IPS-15b (cell line): Measurements from ENCODE around the gene IMMT.

Experiments
- H3K27me3 ChIP-seq: one replicate; pipeline ENCODE4 v1.6.1; 2013; ENCODE audit warnings: low read length; ENCODE audit not compliant: control insufficient read depth, insufficient read depth
- H3K36me3 ChIP-seq: one replicate; pipeline ENCODE4 v1.6.1; 2013; ENCODE audit warnings: low read length; ENCODE audit not compliant: control insufficient read depth, insufficient read depth
- H3K4me1 ChIP-seq: one replicate; pipeline ENCODE4 v1.6.1; 2013; ENCODE audit warnings: mild to moderate bottlenecking, low read length; ENCODE audit not compliant: control insufficient read depth, insufficient read depth
- H3K4me3 ChIP-seq: one replicate; pipeline ENCODE4 v1.5.1; 2013; ENCODE audit warnings: low read depth, low read length
- H3K9ac ChIP-seq: one replicate; pipeline ENCODE4 v1.6.1; 2013; ENCODE audit warnings: low read depth, mild to moderate bottlenecking, low read length
- H3K9me3 ChIP-seq: one replicate; pipeline ENCODE4 v1.6.1; 2013; ENCODE audit warnings: mild to moderate bottlenecking, low read length; ENCODE audit not compliant: control insufficient read depth, insufficient read depth

IMMT gene

GRCh38 chr2:86224645-86225355 is 29.5 kb upstream of the IMMT start:
- Histone ChIP-seq H3K4me1 (peaks cover 2% of the 10 kb centered on the region), H3K9ac (no peak overlapping the region), H3K9me3 (no peaks in the 10 kb centered on the region), H3K27me3 (no peaks in the 10 kb centered on the region), H3K36me3 (no peaks in the 10 kb centered on the region), H3K4me3 (no peak overlapping the region)

- no peak overlapping the region for H3K4me3 ChIP-seq
- peaks cover 2% of the 10 kb centered on the region for H3K4me1 ChIP-seq
- no peaks in the 10 kb centered on the region for H3K9me3 ChIP-seq
- H3K36me3 ChIP-seq: no peaks in the 10 kb centered on the region
- no peak overlapping the region for H3K9ac ChIP-seq
- no peaks in the 10 kb centered on the region for H3K27me3 ChIP-seq
Observed at GRCh38 chr2:86223927-86224560, 28.8 kb upstream of the IMMT start.

GRCh38 chr2:86223140-86223926 is 28.1 kb upstream of the IMMT start:
- H3K36me3 ChIP-seq: no peaks in the 10 kb centered on the region
- H3K9ac ChIP-seq: no peak overlapping the region
- no peak overlapping the region for H3K4me3 ChIP-seq
- H3K9me3 ChIP-seq: no peaks in the 10 kb centered on the region
- H3K4me1 ChIP-seq: peaks cover 2% of the 10 kb centered on the region
- H3K27me3 ChIP-seq: no peaks in the 10 kb centered on the region

- no peaks in the 10 kb centered on the region for H3K36me3 ChIP-seq
- H3K9me3 ChIP-seq: no peaks in the 10 kb centered on the region
- no peaks in the 10 kb centered on the region for H3K27me3 ChIP-seq
- H3K4me1 ChIP-seq: peaks cover 2% of the 10 kb centered on the region
- no peak overlapping the region for H3K9ac ChIP-seq
- H3K4me3 ChIP-seq: no peak overlapping the region
Observed at GRCh38 chr2:86221066-86221684, 25.9 kb upstream of the IMMT start.

- peaks cover 2% of the 10 kb centered on the region for H3K4me1 ChIP-seq
- H3K9ac ChIP-seq: no peak overlapping the region
- no peak overlapping the region for H3K4me3 ChIP-seq
- H3K36me3 ChIP-seq: no peaks in the 10 kb centered on the region
- H3K27me3 ChIP-seq: no peaks in the 10 kb centered on the region
- H3K9me3 ChIP-seq: no peaks in the 10 kb centered on the region
Observed at GRCh38 chr2:86219896-86220295, 24.6 kb upstream of the IMMT start.

GRCh38 chr2:86218124-86218523 is 22.9 kb upstream of the IMMT start:
- Histone ChIP-seq H3K9ac (no peak overlapping the region), H3K27me3 (no peaks in the 10 kb centered on the region), H3K4me1 (peaks cover 2% of the 10 kb centered on the region), H3K36me3 (no peaks in the 10 kb centered on the region), H3K9me3 (no peaks in the 10 kb centered on the region), H3K4me3 (no peak overlapping the region)

GRCh38 chr2:86216575-86217555 is 21.6 kb upstream of the IMMT start:
- no peak overlapping the region for H3K4me3 ChIP-seq

GRCh38 chr2:86214503-86214832 is 19.2 kb upstream of the IMMT start:
- no peaks in the 10 kb centered on the region for H3K4me1 ChIP-seq
- H3K9me3 ChIP-seq: no peaks in the 10 kb centered on the region

More at GRCh38 chr2:86216575-86217555, 21.6 kb upstream of the IMMT start:
- no peak overlapping the region for H3K9ac ChIP-seq
- H3K36me3 ChIP-seq: peaks cover 6% of the 10 kb centered on the region
- H3K27me3 ChIP-seq: no peaks in the 10 kb centered on the region
- no peaks in the 10 kb centered on the region for H3K4me1 ChIP-seq
- H3K9me3 ChIP-seq: no peaks in the 10 kb centered on the region

GRCh38 chr2:86213699-86214502 is 18.6 kb upstream of the IMMT start:
- Histone ChIP-seq H3K9ac (no peak overlapping the region), H3K9me3 (no peaks in the 10 kb centered on the region), H3K36me3 (peaks cover 15% of the 10 kb centered on the region), H3K4me1 (no peaks in the 10 kb centered on the region), H3K27me3 (no peaks in the 10 kb centered on the region), H3K4me3 (no peak overlapping the region)

More at GRCh38 chr2:86214503-86214832, 19.2 kb upstream of the IMMT start:
- H3K4me3 ChIP-seq: no peak overlapping the region
- no peaks in the 10 kb centered on the region for H3K27me3 ChIP-seq
- H3K9ac ChIP-seq: no peak overlapping the region
- H3K36me3 ChIP-seq: peaks cover 14% of the 10 kb centered on the region

GRCh38 chr2:86213056-86213455 is 17.8 kb upstream of the IMMT start:
- peaks cover 20% of the 10 kb centered on the region for H3K36me3 ChIP-seq
- no peaks in the 10 kb centered on the region for H3K9me3 ChIP-seq
- H3K4me1 ChIP-seq: no peaks in the 10 kb centered on the region
- H3K9ac ChIP-seq: no peak overlapping the region
- H3K4me3 ChIP-seq: no peak overlapping the region
- H3K27me3 ChIP-seq: no peaks in the 10 kb centered on the region
